Measurements from ENCODE around the gene ALG12. TPM values are rescaled to one million over a fixed set of nuclear protein-coding genes. Genes with fewer than 3 reads are reported as not detected.
A peak's percentile ranks its signal among the peaks of the same experiment; 100 is the strongest.

The ALG12 gene
- total RNA-seq, 2 donors from 2014 or later = 19.7 to 26.2 TPM

- no peak overlapping the region for H3K27ac ChIP-seq (ENCODE audit: low read depth, low read length)
- no peak overlapping the region for H3K4me3 ChIP-seq (ENCODE audit: low read length)
- Mint-ChIP-seq H3K4me1 (no peaks in the 10 kb centered on the region), H3K27ac (no peak overlapping the region), H3K27me3 (ENCODE audit: insufficient read depth) (no peaks in the 10 kb centered on the region), H3K4me3 (no peak overlapping the region), H3K9me3 (no peaks in the 10 kb centered on the region), H3K36me3 (ENCODE audit: low read depth) (peaks cover 40% of the 10 kb centered on the region)
- WGBS, 2 experiments (ENCODE audit: insufficient coverage in 1 of 2, insufficient read length in 1 of 2) = 93 to 95% methylated on average over 19 to 23 of the region's 23 CpGs
- H3K27me3 ChIP-seq (ENCODE audit: control insufficient read depth, insufficient read depth, low read length, poor library complexity, severe bottlenecking) = no peaks in the 10 kb centered on the region
- H3K4me1 ChIP-seq (ENCODE audit: control insufficient read depth, insufficient read depth, low read length) = no peaks in the 10 kb centered on the region
- no peak overlapping the region for H3K9ac ChIP-seq (ENCODE audit: extremely low read depth, low read length, poor library complexity, severe bottlenecking)
- peaks cover 19% of the 10 kb centered on the region for H3K36me3 ChIP-seq (ENCODE audit: control insufficient read depth, insufficient read depth, low read length)
- DNase-seq = peak; percentile 35
- TF ChIP-seq CTCF (conservative IDR thresholded peaks at IDR 0.05) = no peak
- no peaks in the 10 kb centered on the region for H3K9me3 ChIP-seq (ENCODE audit: control insufficient read depth, low read length)
Observed at GRCh38 chr22:49909476-49910205, 8.6 kb downstream of the ALG12 start.

DNA sequence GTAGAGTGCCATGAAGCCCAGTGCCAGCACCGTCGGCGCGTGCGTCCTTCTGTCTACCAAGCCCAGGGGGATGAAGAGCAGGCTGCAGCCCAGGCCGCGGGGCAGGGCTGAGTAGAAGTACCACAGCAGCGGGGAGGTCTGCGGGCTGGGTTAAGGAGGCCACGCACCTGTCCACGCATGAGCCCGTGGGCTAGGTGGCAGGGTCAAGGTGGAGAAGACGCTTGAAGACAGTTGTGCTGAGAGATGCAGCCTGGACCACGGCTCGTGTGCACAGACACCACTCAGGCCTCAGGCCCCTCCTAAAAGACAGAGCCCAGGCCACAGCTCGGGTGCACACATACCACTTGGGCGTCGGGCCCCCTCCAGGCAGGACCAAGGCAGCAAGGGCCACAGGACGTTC, 10.4 kb downstream of the ALG12 start:
- WGBS, 2 experiments (ENCODE audit: insufficient coverage in 1 of 2, insufficient read length in 1 of 2) = 95 to 96% methylated on average over 19 of the region's 19 CpGs
- TF ChIP-seq CTCF (conservative IDR thresholded peaks at IDR 0.05) = no peak
- H3K27ac ChIP-seq (ENCODE audit: low read depth, low read length) = no peak overlapping the region
- DNase-seq = peak; percentile 18
- no peaks in the 10 kb centered on the region for H3K27me3 ChIP-seq (ENCODE audit: control insufficient read depth, insufficient read depth, low read length, poor library complexity, severe bottlenecking)
- no peaks in the 10 kb centered on the region for H3K27me3 Mint-ChIP-seq (ENCODE audit: insufficient read depth)
- peaks cover 22% of the 10 kb centered on the region for H3K36me3 ChIP-seq (ENCODE audit: control insufficient read depth, insufficient read depth, low read length)
- no peaks in the 10 kb centered on the region for H3K9me3 ChIP-seq (ENCODE audit: control insufficient read depth, low read length)
- H3K4me1 Mint-ChIP-seq = no peaks in the 10 kb centered on the region
- H3K4me1 ChIP-seq (ENCODE audit: control insufficient read depth, insufficient read depth, low read length) = no peaks in the 10 kb centered on the region
- peaks cover 35% of the 10 kb centered on the region for H3K36me3 Mint-ChIP-seq (ENCODE audit: low read depth)
- no peaks in the 10 kb centered on the region for H3K9me3 Mint-ChIP-seq
- no peak overlapping the region for H3K4me3 Mint-ChIP-seq
- no peak overlapping the region for H3K9ac ChIP-seq (ENCODE audit: extremely low read depth, low read length, poor library complexity, severe bottlenecking)
- H3K27ac Mint-ChIP-seq = no peak overlapping the region
- H3K4me3 ChIP-seq (ENCODE audit: low read length) = no peak overlapping the region

DNA sequence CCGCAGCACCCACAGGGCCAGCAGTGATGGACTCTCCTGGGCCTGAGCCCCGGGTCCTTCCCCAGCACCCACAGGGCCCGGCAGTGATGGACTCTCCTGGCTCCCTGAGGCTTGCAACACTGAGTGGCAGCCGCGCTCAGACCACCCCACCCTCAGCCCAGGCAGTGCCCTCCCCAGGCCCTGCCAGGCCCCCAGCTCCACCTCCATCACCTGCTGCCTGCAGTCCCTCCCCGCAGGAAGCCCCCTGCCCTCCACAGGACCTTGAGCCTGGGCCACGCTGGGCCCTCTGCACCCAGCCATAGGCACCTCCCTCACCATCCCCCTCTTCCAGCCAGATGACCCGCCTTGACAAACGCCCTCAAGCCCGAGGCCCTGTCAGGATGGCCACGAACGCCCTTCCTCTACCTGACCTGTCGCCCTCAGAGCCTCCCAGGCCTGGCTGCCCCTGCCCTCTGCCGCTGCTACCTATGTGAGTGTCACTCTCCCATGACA, 11.4 kb downstream of the ALG12 start:
- Histone ChIP-seq H3K27ac (ENCODE audit: low read depth, low read length) (no peak overlapping the region), H3K36me3 (ENCODE audit: control insufficient read depth, insufficient read depth, low read length) (peaks cover 22% of the 10 kb centered on the region), H3K4me1 (ENCODE audit: control insufficient read depth, insufficient read depth, low read length) (no peaks in the 10 kb centered on the region), H3K9me3 (ENCODE audit: control insufficient read depth, low read length) (no peaks in the 10 kb centered on the region), H3K27me3 (ENCODE audit: control insufficient read depth, insufficient read depth, low read length, poor library complexity, severe bottlenecking) (no peaks in the 10 kb centered on the region), H3K9ac (ENCODE audit: extremely low read depth, low read length, poor library complexity, severe bottlenecking) (no peak overlapping the region), H3K4me3 (ENCODE audit: low read length) (no peak overlapping the region)
- Mint-ChIP-seq H3K9me3 (no peaks in the 10 kb centered on the region), H3K27ac (no peak overlapping the region), H3K36me3 (ENCODE audit: low read depth) (peaks cover 35% of the 10 kb centered on the region), H3K4me1 (no peaks in the 10 kb centered on the region), H3K27me3 (ENCODE audit: insufficient read depth) (no peaks in the 10 kb centered on the region), H3K4me3 (no peak overlapping the region)
- DNase-seq = peak; percentile 29
- 91 to 93% methylated on average over 3 to 14 of the region's 14 CpGs for WGBS, 2 experiments (ENCODE audit: insufficient coverage in 1 of 2, insufficient read length in 1 of 2)
- no peak for TF ChIP-seq CTCF (conservative IDR thresholded peaks at IDR 0.05)

Measured in endodermal cell (in vitro differentiated cells).